SJSA1 (cell line): ENCODE results near the gene SH3TC1. TPM values are rescaled to one million over a fixed set of nuclear protein-coding genes. Genes with fewer than 3 reads are reported as not detected.

Experiments
- DNase-seq, 2 experiments: peaks; one replicate each; pipeline ENCODE4 v3.0.0-alpha.2; 2015 to 2020; ENCODE audit warnings: low spot score in 2 of 2, low read depth in 1 of 2
- H3K27ac ChIP-seq: fragments of 250-450 bp; sonication (Bioruptor Pico); 2 replicates; pipeline ENCODE4 v1.5.1; 2020; ENCODE audit warnings: mild to moderate bottlenecking, moderate library complexity
- H3K27me3 ChIP-seq: fragments of 250-450 bp; sonication (Bioruptor Pico); replicated peaks from 2 replicates; pipeline ENCODE4 v1.5.1; 2020; ENCODE audit warnings: mild to moderate bottlenecking, moderate library complexity
- H3K36me3 ChIP-seq: fragments of 250-450 bp; sonication (Bioruptor Pico); 2 replicates; pipeline ENCODE4 v1.5.1; 2020; ENCODE audit warnings: mild to moderate bottlenecking
- H3K4me1 ChIP-seq: fragments of 250-450 bp; sonication (Bioruptor Pico); replicated peaks from 2 replicates; pipeline ENCODE4 v1.6.1; 2021; ENCODE audit warnings: mild to moderate bottlenecking
- H3K4me3 ChIP-seq: fragments of 250-450 bp; sonication (Bioruptor Pico); 2 replicates; pipeline ENCODE4 v1.5.1; 2020; ENCODE audit warnings: mild to moderate bottlenecking
- H3K9me3 ChIP-seq: fragments of 250-450 bp; sonication (Bioruptor Pico); replicated peaks from 2 replicates; pipeline ENCODE4 v1.5.1; 2020; ENCODE audit warnings: mild to moderate bottlenecking
- total RNA-seq: library from RNA; depleted of rRNA; stranded (reverse); fragments of >200 nt; shearing (Covaris generic); gene quantifications from 2 replicates; pipeline ENCODE4 v1.2.3, GENCODE V29; 2014

The SH3TC1 gene
- total RNA-seq, 1 experiment from 2014 or later, result 1.4 TPM

DNA sequence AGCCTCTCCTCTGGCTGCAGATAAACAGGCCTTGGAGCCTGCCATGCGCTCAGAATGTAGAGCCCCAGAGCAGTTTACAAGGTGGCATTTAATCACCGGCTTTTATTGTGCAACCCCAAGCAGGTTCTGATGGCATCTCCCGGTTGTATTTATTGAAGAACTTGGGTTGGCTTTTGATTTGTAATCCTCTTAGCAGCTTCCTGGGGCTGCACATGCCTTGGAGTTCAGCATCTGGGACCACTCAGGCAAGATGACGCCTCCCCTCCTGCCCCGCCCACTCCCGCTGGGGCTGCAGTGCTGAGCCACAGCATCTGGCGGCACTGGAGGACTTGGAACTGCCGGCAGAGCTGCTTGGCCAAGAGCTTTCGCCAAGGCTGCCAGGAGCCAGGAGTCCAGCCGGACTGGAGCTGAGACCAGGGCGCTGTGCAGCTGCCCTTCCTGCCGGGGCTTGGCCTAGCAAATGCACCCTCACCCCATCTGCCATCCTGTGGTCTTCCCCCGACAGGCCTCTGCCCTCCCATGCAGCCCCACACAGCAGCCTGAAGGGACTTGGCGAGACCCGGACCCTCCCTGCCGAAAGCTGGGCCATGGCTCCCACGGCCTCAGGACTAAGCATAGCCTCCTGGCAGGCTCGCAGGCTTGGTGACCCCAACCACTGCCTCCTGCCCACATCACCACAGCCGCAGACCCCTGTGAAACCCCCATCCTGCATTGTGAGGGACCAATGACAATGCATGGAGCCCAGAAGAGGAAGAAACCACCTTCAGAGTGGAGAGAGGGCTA lies 75.9 kb downstream of the SH3TC1 start:
- H3K27me3 ChIP-seq, result 0 out of 2 replicates have a peak, but pooled peaks cover 5% of the 10 kb centered on the region
- DNase-seq, result no peak
- no peaks in the 10 kb centered on the region for H3K9me3 ChIP-seq
- peaks cover 21% of the 10 kb centered on the region for H3K4me1 ChIP-seq
- H3K27ac ChIP-seq, result no peak overlapping the region
- no peak overlapping the region for H3K4me3 ChIP-seq
- no peaks in the 10 kb centered on the region for H3K36me3 ChIP-seq

DNA sequence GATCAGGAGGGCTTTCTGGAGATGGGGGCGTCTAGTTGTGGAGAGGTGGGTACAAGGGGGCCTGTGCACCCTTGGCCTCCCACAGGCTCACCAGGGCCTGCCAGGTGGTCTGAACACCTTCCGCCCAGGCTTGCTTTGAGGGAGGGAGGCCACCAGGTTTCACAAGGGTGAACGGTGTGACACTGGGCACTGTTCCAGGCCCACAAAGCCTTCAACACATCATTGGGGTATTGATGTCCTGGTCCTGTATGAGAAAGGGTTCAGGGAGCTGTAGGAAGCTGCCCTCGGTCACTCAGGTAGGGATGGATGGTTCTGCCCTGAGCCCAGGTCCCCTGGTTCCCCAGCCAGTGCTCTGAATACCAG lies 76.4 kb downstream of the SH3TC1 start:
- Histone ChIP-seq H3K27ac (no peak overlapping the region), H3K4me1 (peaks cover 21% of the 10 kb centered on the region), H3K4me3 (no peak overlapping the region), H3K27me3 (no peaks in the 10 kb centered on the region), H3K36me3 (no peaks in the 10 kb centered on the region), H3K9me3 (no peaks in the 10 kb centered on the region)
- no peak for DNase-seq

DNA sequence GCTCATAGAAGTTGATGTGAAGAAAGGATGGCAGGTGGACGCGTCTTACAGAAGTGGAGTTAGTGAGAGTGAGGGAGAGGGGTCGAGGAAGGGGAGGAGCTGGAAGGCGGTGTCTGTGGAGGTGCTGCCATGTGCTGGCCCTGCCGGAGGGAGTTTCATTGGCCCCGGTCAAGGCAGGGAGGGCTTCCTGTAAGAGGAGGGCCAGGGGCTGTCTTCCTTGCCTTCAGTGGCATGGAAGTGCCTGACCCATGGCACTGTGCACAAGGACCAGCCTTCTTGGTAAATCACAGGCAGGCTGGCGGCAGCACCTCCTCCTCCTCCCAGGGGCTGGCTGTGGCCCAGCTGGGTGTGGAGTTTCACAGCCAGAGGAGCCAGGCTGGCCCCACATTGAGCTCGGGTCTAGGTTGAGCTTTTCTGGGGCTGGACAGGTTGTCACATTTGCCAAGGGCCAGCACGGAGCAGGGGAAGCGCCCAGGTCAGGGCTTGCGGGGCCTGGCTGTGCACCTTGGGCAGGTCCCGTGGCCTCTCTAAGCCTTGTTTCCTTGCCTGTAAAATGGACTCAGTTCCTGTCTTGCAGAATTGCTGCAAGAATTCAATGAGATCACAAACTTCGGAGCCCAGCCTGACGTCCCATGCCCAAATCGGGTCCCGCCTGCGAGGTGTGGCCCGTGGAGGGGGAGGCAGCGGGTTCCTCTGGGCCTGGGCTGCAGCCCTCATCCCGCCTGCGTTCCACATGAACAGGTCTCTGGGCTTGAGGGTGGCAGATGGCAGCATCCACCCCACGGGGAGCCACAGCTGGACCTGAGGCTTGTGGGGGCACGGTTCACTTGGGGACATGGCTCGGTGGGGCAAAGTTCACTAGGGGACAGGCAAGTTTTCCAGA lies 77.5 kb downstream of the SH3TC1 start:
- no peaks in the 10 kb centered on the region for H3K27me3 ChIP-seq
- no peak for DNase-seq
- no peaks in the 10 kb centered on the region for H3K9me3 ChIP-seq
- H3K27ac ChIP-seq, result no peak overlapping the region
- peaks cover 21% of the 10 kb centered on the region for H3K4me1 ChIP-seq
- no peaks in the 10 kb centered on the region for H3K36me3 ChIP-seq
- H3K4me3 ChIP-seq, result no peak overlapping the region

DNA sequence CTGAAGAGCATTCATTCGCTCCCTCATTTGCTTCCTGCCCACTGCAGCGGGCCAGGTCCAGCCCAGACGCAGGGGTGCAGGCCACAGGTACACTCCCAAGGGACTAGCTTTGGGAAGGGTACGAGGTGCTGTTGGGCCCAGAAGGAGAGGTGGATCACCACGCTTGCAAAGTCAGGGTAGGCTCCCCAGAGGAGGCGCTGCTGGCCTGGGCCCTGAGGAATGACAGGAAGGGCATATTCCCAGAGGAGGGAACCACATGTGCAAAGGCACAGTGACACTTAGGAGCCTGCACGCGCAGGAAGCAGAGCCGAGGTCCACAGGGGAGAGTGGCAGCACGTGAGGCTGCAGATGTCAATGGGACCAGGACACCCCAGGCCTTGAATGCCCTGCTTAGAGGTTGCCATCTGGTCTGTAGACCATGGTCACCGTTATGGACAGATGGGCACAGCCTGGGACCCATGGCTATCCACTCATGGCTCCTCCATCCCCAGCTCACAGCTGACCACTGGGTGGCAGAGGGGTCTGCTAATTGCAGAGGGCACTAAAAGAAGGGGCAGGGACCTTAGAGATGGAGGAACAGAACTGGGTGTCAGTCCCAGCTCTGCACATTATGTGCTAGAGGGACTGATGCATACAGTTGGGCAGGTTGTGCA lies 78.4 kb downstream of the SH3TC1 start:
- no peak for DNase-seq
- Histone ChIP-seq H3K27me3 (no peaks in the 10 kb centered on the region), H3K9me3 (no peaks in the 10 kb centered on the region), H3K4me1 (peaks cover 21% of the 10 kb centered on the region), H3K4me3 (no peak overlapping the region), H3K36me3 (no peaks in the 10 kb centered on the region), H3K27ac (peak overlapping the region; percentile 73)

DNA sequence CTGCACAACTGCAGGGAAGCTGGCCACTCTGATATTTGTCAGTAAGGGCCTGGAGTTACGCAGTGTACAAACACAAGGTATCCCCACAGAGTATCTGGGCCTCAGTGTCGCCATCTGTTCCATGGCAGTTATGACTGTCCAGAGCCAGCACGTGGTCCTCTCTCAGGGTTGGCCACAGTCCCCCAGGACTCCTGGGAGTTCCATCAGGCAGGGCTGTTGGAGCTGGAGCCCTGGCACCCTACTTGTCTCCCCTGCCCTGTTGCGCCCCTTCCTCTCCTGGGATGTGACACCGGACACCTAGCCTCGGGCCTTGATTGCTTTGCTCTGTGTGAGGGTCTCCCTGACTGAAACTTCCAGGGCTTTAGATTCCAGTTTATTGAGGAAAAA lies 78.9 kb downstream of the SH3TC1 start:
- H3K4me3 ChIP-seq, result no peak overlapping the region
- H3K27me3 ChIP-seq, result no peaks in the 10 kb centered on the region
- no peaks in the 10 kb centered on the region for H3K36me3 ChIP-seq
- H3K9me3 ChIP-seq, result no peaks in the 10 kb centered on the region
- DNase-seq, result no peak
- peak overlapping the region; percentile 73 for H3K27ac ChIP-seq
- peaks cover 21% of the 10 kb centered on the region for H3K4me1 ChIP-seq

DNA sequence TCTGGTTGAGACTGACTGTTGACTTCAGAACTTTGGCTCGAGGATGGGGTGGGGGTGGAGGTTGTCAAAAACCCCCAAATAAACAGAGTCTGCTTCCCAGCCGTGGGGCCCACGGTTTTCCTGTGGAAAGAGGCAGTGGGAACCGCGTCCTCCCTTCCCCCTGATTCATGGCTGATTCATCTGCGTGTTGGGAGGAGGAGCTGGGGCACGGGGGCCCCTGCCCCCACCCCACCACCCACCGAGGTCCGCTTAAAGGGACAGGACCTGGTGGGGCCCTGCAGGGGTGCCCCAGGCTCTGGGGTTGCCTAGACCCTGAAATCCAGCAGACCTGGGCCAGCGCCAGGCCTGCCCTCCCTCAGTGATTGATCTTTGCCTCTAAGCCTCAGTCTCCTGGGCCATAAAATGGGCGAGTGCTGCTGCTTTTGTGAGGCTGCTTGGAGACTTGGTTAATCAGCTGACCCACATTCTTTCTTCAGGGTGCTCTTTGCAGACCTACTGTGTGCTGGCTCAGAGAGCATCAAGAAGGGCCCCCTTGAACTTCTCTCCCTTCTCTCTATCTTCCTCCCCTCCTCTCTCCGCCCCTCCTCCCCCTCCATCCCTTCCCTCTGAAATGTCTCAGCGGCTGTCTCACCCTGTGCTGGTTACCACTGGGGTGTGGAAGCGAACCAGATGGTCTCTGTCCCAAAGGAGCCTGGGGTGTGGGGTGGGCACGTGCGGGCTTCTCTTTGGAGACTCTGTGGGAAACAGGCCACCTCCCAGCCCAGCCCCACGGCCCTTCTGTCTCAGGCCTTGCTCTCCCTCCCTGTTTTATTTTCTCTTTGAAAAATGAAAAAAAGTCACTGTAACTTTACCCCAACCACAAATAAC lies 79.6 kb downstream of the SH3TC1 start:
- peak; percentile 77 to 81 for DNase-seq
- Histone ChIP-seq H3K27me3 (no peaks in the 10 kb centered on the region), H3K9me3 (no peaks in the 10 kb centered on the region), H3K36me3 (no peaks in the 10 kb centered on the region), H3K4me3 (no peak overlapping the region), H3K4me1 (peaks cover 21% of the 10 kb centered on the region), H3K27ac (peak overlapping the region; percentile 73)

DNA sequence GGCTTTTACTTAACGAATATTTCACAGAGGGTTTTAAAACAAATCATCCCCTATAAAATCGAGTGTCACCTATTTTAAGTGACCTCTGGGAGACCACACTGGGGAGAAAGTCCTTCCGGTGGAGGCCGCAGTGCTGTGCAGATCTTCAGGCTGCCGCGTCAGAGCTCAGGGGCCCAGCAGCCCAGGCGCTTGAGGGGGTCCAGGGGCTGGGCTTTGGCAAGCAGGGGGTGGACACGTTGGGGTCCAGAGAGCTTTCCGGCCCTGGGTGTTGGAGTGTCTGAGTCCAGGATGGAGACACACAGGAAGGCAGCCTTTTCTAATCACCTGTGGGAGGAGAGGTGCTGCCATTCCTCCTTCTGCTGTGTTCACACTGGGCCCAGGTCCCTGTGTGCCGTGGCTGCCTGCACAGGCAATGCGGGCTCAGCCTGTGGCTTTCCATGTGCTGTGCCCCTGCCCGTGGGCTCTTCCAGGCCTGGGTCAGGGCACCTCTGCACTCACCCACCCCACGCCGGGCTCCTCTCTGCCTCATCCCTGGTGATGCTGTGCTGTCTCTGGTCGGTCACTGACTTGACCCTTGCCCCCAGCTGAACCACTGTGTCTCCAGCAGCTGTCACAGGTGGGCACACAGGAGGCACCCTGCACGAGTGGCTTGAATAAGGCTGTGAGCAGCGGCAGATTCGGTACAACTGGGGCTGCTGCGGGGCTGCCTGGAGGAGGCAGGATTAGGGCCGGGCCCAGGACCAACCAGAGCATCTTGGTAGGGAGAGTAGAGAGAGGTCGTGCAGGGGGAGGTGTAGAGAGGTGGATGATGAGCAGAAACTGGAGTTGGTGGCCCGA lies 80.4 kb downstream of the SH3TC1 start:
- Histone ChIP-seq H3K4me1 (peaks cover 21% of the 10 kb centered on the region), H3K27me3 (no peaks in the 10 kb centered on the region), H3K27ac (no peak overlapping the region; the same call in 1 of the 2 replicates), H3K9me3 (no peaks in the 10 kb centered on the region), H3K4me3 (no peak overlapping the region), H3K36me3 (no peaks in the 10 kb centered on the region)
- no peak for DNase-seq

DNA sequence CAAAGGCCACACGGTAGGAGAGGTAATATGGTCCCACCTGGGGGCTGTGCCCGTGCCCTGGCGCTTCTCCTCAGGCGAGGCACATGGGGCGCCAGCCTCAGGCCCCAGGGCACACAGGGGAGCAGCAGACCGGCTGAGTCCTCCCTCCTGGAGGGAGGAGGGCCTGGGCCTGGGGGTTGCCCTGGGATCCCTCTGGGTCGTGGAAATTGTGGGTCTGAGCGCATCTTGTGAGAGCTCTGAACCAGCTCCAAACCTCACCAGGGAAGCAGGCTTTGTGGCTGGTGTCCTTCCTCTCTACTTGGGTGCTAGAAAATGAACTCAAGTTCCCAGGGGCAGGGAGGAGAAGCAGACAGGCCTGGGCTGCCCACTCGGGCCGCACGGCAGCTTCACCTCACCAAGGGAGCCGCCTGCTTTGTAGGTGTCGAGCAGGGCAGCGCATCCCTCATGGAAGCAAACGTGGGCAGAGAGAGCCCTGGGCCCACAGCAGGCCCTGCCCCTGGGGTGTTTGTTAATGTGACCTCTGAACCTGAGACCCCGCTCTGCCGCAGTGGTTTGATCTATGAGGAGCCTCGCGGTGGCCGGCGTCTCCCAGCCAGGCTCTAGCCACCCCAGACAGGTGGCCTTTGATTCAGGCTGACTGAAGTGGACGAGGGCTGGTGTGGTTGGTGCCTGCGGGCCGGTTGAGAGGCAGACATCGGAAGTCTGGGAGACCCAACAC lies 81.2 kb downstream of the SH3TC1 start:
- H3K9me3 ChIP-seq, result no peaks in the 10 kb centered on the region
- H3K4me1 ChIP-seq, result peaks cover 21% of the 10 kb centered on the region
- H3K27me3 ChIP-seq, result no peaks in the 10 kb centered on the region
- no peaks in the 10 kb centered on the region for H3K36me3 ChIP-seq
- DNase-seq, result no peak
- H3K4me3 ChIP-seq, result no peak overlapping the region
- no peak overlapping the region for H3K27ac ChIP-seq

DNA sequence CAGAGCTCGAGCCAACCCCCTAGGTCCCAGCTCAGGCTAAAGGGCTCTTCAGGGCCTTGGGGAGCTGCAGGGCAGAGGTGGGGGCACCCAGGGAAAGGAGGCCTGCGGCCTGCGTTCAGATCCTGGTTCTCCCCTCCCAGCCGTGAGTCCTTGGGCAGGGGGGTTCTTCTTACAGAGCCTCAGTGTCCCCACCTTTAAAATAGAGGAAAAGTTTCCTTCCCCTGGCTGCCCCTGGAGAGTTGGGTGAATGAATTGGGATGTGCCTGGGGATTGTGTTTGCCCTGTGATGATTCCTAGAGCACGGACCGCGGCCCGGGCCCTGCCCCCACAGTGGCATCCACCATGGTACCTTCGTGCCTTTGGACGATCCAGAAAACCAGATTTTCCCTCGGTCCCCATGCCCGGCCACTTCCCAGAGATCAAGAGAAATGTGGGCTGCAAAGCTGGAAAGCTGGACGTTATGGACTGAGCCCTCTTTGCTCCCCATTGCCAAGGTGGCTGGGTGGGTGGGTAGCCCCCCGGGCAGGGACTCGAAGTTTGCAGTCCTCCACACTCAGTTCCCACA lies 81.9 kb downstream of the SH3TC1 start:
- H3K4me3 ChIP-seq, result no peak overlapping the region
- no peaks in the 10 kb centered on the region for H3K27me3 ChIP-seq
- H3K4me1 ChIP-seq, result peaks cover 21% of the 10 kb centered on the region
- no peaks in the 10 kb centered on the region for H3K36me3 ChIP-seq
- H3K27ac ChIP-seq, result no peak overlapping the region
- no peak for DNase-seq
- H3K9me3 ChIP-seq, result no peaks in the 10 kb centered on the region

DNA sequence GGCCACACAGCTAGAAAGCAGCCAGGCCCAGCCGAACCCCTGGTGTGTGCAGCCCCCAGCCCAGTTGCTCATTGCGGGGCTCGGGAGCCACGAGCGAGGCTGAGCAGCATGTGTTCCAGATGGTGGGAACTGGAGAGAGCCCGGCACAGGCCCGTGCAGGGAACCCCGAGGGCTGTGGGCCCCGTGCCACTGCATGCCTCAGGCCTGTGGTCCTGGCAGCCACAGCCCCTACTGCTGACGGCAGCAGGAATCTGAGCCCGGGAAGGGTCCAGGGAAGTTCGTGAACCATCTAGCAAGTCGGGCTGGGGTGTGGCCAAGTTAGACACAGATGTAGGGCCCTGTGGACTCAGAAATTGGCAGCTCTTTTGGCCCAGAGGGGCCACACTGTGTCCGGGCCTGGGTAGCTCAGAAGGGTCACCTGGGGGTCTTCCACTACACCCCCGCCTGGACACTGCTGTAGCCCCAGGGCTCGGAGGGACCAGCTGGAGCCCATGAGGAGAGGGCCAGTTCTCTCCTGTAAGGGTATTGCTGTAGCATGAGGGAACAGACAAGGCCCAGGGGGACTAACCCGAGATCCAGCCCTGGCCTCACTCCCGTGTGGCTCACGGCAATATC lies 82.5 kb downstream of the SH3TC1 start:
- Histone ChIP-seq H3K27me3 (no peaks in the 10 kb centered on the region), H3K4me1 (peaks cover 21% of the 10 kb centered on the region), H3K27ac (no peak overlapping the region), H3K4me3 (no peak overlapping the region), H3K36me3 (no peaks in the 10 kb centered on the region), H3K9me3 (no peaks in the 10 kb centered on the region)
- DNase-seq, result no peak

DNA sequence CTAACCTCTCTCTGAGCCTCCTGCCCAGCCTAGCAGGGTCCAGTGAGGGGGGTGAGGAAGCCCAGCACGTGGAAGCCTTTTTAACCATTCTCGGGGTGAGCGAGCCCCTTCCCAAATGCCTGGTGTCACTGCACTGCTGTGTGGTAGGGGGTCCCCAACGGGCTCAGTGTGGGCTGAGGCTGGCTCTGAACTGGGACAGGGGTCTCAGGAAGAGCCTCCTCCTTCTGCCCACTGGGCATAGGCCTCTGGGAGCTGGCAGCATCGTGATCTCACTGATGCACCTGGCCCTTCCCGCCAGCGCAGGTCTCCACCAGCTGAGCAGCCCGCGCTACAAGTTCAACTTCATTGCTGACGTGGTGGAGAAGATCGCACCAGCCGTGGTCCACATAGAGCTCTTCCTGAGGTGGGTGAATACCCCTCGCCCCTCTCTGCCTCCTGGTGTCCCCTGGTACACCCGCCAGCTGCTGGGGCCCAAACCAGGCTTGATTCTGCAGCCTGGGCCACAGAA lies 83.1 kb downstream of the SH3TC1 start:
- DNase-seq, result no peak
- no peaks in the 10 kb centered on the region for H3K27me3 ChIP-seq
- no peak overlapping the region for H3K4me3 ChIP-seq
- H3K27ac ChIP-seq, result no peak overlapping the region
- no peaks in the 10 kb centered on the region for H3K36me3 ChIP-seq
- H3K9me3 ChIP-seq, result no peaks in the 10 kb centered on the region
- peaks cover 21% of the 10 kb centered on the region for H3K4me1 ChIP-seq
